Measurements from ENCODE around the gene KCP.

The KCP gene

DNA sequence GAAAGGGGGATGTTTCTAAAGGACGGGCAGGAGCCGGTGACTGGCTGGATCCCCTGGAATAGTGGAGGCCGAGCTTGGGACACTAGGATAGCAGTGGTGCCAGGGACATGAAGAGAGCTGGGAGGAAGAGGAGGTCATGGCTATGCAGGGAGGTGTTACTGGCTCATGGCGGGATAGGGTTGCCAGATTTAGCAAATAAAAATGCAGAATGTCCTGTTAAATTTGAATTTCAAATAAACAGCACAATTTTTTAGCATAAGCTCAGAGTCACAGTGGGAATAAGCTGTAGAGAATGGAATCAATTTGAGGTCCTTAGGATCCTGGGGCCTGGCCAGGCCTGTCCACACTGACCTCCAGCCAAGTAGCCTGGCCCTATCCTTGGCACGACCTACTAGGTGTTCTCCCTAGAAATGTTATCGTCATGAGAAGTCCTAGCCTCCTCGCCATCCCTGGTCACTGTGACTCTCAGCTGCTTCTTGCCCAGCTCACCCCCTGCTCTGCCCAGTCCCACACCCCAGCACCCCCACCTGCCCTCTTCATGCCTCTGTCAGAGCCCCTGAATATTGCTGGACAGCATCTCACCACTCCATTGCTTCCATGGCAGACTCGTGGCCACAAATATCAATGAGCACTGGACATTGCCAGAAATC, 7.6 kb upstream of the KCP start:
- CTCF ChIA-PET = interaction anchor here (1.0 to 1.2 kb wide), 2 partner anchors 15 to 34 kb away, joined by 3 to 4 read pairs; no protein-coding TSS in a partner anchor
- DNase-seq (ENCODE audit: extremely low spot score) = no peak
- POLR2A ChIA-PET = no interaction called here
- TF ChIP-seq, protein P1, sequence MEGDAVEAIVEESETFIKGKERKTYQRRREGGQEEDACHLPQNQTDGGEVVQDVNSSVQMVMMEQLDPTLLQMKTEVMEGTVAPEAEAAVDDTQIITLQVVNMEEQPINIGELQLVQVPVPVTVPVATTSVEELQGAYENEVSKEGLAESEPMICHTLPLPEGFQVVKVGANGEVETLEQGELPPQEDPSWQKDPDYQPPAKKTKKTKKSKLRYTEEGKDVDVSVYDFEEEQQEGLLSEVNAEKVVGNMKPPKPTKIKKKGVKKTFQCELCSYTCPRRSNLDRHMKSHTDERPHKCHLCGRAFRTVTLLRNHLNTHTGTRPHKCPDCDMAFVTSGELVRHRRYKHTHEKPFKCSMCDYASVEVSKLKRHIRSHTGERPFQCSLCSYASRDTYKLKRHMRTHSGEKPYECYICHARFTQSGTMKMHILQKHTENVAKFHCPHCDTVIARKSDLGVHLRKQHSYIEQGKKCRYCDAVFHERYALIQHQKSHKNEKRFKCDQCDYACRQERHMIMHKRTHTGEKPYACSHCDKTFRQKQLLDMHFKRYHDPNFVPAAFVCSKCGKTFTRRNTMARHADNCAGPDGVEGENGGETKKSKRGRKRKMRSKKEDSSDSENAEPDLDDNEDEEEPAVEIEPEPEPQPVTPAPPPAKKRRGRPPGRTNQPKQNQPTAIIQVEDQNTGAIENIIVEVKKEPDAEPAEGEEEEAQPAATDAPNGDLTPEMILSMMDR (IDR thresholded peaks at IDR 0.05; ENCODE audit: control extremely low read depth, extremely low read depth, low read depth, missing control alignments) = no peak

DNA sequence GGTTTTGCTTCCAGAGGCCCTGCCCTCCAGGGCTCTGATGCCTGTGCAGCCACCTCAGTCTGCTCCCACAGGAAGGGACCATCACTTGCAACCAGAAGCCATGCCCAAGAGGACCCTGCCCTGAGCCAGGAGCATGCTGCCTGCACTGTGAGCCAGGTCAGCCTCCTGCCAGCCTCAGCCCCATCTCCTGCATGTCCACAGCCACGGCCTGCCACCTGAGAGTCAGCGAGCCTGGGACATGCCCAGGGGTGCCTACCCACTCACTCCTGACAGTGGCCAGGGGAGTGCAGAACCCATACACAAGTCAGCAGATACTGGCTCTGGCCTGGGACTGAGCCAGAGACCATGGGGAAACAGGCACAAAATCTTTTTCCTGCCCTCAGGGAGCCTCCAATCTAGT, 6.6 kb upstream of the KCP start:
- TF ChIP-seq, protein P1 (IDR thresholded peaks at IDR 0.05; ENCODE audit: control extremely low read depth, extremely low read depth, low read depth, missing control alignments) = no peak
- ChIA-PET CTCF (no interaction called here), POLR2A (no interaction called here)

DNA sequence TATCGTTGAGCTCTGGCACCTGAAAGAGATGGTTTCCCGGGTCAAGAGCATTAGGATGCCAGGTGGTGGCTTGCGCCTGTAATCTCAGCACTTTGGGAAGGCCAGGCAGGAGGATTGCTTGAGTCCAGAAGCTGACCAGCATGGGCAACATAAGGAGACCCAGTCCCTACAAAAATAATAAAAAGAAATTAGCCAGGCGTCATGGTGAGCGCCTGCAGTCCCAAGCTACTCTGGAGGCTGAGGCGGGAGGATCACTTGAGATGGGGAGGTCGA, 6.1 kb upstream of the KCP start:
- CTCF ChIA-PET = no interaction called here
- POLR2A ChIA-PET = no interaction called here
- TF ChIP-seq, protein P1 (IDR thresholded peaks at IDR 0.05; ENCODE audit: control extremely low read depth, extremely low read depth, low read depth, missing control alignments) = no peak
- DNase-seq (ENCODE audit: extremely low spot score) = no peak

More for the DNA sequence above, 6.6 kb upstream of the KCP start:
- no peak for DNase-seq (ENCODE audit: extremely low spot score)

DNA sequence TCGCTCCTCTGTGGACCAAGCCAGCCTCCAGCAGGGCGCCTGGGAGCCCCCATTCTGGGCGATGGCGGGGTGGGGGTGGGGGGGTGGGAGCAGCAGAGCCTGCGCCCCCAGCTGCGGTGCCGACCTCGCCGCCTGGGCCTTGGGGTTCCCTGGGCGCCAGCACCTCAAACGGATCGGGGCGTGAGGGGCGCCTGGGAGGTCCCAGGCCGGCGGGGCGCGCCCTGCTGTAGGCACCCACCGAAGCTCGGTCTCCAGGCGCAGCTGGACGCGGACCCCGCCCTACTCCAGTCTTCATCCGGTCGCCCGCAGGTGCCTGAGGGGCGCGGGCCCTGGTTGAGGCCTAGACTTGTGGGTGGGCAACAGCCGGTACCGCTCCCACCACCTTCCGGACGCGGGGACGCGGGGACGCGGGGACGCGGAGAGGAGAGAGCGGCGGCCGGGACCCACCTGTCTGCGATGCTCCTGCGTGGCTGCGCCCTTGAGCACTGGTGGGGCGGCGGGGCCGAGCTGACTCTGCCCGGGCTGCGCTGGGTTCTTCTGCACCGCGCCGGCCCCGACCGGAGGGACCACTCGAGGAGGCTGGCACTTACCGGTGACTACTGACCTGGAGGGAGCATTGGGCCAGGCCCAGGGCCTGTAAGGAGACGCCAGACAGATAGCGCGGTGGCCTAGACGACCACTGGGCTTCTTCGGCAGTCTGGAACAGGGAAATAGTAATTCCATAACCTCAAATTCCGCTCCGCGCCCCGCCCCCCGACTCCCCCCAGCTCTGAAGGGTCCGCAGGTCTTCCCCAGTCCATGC, 5.5 kb upstream of the KCP start:
- POLR2A ChIA-PET = no interaction called here
- TF ChIP-seq, protein P1 (IDR thresholded peaks at IDR 0.05; ENCODE audit: control extremely low read depth, extremely low read depth, low read depth, missing control alignments) = no peak
- CTCF ChIA-PET = no interaction called here
- DNase-seq (ENCODE audit: extremely low spot score) = no peak

DNA sequence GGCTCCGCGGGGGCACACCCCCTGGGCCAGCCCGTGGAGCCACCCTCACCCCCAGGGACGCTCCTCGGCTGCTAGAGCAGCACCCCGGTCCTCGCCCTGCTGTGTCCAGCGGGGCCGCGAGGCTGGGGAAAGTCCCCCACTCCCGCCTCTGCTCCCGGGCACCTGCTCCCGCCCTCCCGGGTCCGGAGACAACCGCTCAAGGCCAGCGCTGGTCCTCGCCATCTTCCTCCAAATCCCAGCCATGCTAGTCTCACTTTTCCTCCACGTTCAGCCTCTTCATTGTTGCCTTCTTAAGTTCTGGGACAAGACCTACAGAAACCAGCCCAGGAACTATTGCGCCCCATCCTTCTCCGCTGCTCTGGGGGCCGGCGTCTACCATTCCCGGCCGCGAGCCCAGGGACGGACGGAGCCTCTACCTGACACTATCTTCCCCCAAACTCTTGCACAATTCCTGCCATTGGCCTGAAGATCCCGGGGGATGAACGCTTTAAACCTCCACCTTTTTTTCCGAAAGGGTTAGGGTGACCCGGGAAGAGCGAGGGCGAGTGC, 4.8 kb upstream of the KCP start:
- ChIA-PET CTCF (interaction anchor here (0.8 to 1.3 kb wide), 6 partner anchors 12 to 176 kb away, joined by 3 to 7 read pairs (median 4); partner anchors contain the start of gene IRF5), POLR2A (no interaction called here)
- TF ChIP-seq, protein P1 (IDR thresholded peaks at IDR 0.05; ENCODE audit: control extremely low read depth, extremely low read depth, low read depth, missing control alignments) = no peak
- no peak for DNase-seq (ENCODE audit: extremely low spot score)

DNA sequence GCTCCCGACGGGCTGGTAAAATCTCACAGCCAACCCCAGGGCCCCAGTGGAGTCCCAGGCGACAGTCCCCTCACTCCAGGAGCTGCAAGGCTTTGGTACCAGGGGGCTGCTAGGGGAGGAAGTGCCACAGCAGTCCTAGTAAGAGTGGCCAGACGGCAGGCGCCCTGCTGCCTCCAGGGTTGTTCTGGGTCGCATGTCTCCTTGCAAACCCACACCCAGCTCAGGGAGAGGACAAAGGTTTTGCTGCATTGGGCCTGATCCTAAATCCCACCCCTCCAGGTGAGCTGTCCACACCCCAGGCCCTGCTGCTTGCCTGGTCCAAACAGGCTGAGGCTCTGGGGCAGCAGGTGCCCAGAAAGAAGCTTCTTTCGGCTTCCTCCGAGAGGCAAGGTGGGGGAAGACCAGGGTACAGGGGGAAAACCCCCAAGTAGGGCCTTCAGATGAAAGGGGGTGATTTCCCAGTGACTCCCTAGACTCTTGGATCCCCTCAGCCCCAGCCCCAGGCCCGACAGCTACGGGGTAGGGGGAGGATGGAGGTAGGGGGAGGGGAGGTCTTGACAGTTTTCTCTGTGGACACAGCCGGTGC, 4.2 kb upstream of the KCP start:
- TF ChIP-seq, protein P1 (IDR thresholded peaks at IDR 0.05; ENCODE audit: control extremely low read depth, extremely low read depth, low read depth, missing control alignments) = no peak
- peak; percentile 80 for DNase-seq (ENCODE audit: extremely low spot score)
- CTCF ChIA-PET = interaction anchor here (0.8 to 1.5 kb wide), 9 partner anchors 11 to 488 kb away, joined by 3 to 7 read pairs (median 4); partner anchors contain the start of gene IRF5
- POLR2A ChIA-PET = interaction anchor here (0.6 kb wide), 1 partner anchor 25 kb away, joined by 3 read pairs; no protein-coding TSS in a partner anchor

Measured in GM10248 (cell line).